Measurements from ENCODE around the gene PDGFD.

DNA sequence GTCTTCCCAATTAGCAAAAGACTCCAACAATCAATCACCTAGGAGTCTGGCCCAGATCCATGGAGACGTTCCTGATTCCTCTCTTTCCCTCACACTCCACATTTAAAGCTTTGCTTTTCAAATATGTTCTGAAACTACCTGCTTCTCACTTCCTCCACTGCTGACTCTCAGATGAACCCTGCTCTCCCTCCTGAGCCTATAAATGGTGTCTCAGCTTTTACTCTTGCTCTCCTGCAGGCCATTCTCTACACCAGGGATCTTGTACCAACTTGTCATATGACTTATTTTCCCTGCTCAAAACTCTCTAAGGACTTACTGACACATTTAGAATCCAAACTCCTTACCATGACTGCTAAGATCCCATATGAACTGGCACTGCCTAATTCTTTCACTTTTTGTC lies 265.9 kb downstream of the PDGFD start:
- TF ChIP-seq, protein P1, sequence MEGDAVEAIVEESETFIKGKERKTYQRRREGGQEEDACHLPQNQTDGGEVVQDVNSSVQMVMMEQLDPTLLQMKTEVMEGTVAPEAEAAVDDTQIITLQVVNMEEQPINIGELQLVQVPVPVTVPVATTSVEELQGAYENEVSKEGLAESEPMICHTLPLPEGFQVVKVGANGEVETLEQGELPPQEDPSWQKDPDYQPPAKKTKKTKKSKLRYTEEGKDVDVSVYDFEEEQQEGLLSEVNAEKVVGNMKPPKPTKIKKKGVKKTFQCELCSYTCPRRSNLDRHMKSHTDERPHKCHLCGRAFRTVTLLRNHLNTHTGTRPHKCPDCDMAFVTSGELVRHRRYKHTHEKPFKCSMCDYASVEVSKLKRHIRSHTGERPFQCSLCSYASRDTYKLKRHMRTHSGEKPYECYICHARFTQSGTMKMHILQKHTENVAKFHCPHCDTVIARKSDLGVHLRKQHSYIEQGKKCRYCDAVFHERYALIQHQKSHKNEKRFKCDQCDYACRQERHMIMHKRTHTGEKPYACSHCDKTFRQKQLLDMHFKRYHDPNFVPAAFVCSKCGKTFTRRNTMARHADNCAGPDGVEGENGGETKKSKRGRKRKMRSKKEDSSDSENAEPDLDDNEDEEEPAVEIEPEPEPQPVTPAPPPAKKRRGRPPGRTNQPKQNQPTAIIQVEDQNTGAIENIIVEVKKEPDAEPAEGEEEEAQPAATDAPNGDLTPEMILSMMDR (IDR thresholded peaks at IDR 0.05; ENCODE audit: borderline replicate concordance, extremely low read depth, low read length, poor library complexity, severe bottlenecking) = no peak
- no peak for TF ChIP-seq EZH2 (IDR thresholded peaks at IDR 0.05; ENCODE audit: borderline replicate concordance, low read depth, low read length, severe bottlenecking)
